Loucy (cell line): ENCODE results near the gene ADAM30.

Source experiments
- CTCF ChIP-seq: fragments of 200-600 bp; sonication (generic); conservative IDR thresholded peaks from 2 replicates; pipeline ENCODE4 v1.5.1; 2014; ENCODE audit warnings: mild to moderate bottlenecking, antibody characterized with exemption, low read length
- EZH2phosphoT487 ChIP-seq: fragments of 200-600 bp; IDR thresholded peaks from 2 replicates; pipeline ENCODE4 v1.6.1; 2018; ENCODE audit warnings: antibody characterized with exemption, mild to moderate bottlenecking, moderate library complexity, borderline replicate concordance

DNA sequence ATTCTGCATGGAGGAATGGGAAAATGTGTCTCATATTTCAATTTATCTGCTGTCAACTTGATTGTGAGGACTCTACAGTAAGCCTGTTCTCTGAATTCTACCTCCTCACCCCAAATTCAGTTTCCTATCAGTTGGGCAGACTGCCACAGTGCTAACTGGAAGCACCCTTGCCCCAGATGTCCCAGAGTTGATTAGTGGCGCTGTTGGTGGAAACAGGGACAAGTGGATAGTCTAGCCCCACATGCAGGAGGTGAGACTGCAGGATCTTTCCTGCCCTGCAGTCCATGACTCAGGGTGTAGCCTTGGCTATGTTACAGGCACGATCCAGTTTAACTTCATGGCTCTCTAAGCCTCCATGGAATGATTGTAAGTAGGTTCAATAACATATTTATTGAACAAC, 22.1 kb downstream of the ADAM30 start:
- TF ChIP-seq CTCF (no peak), EZH2phosphoT487 (no peak)
